HepG2 (cell line): Measurements from ENCODE around the gene SYNE3. TPM values are rescaled to one million over a fixed set of nuclear protein-coding genes. Genes with fewer than 3 reads are reported as not detected.

ENCODE experiments used
- AKAP8 ChIP-seq: sonication (generic); formaldehyde crosslinking; IDR thresholded peaks from 2 replicates; pipeline ENCODE4 v1.5.1; 2020; ENCODE audit warnings: mild to moderate bottlenecking, missing genetic modification reagents
- ATF7 ChIP-seq, 2 experiments: fragments of 450-650 bp in 1 of 2; sonication (generic) in 1 of 2; formaldehyde crosslinking in 1 of 2; IDR thresholded peaks; 2 replicates each; pipeline versions ENCODE4 v1.4.0 to v1.6.1; 2016 to 2020; ENCODE audit warnings: antibody characterized with exemption in 1 of 2, mild to moderate bottlenecking in 1 of 2, missing genetic modification reagents in 1 of 2
- GATAD1 ChIP-seq: IDR thresholded peaks from 2 replicates; pipeline ENCODE4 v1.6.1; 2016; ENCODE audit warnings: missing genetic modification reagents, missing compliant biosample characterization
- HMGXB4 ChIP-seq, 2 experiments: sonication (generic) in 1 of 2; formaldehyde crosslinking in 1 of 2; IDR thresholded peaks; 2 replicates each; pipeline versions ENCODE4 v1.4.0 to v1.6.1; 2018 to 2020; ENCODE audit warnings: missing genetic modification reagents in 2 of 2, borderline replicate concordance in 1 of 2, low read depth in 1 of 2, mild to moderate bottlenecking in 1 of 2, missing biosample characterization in 1 of 2
- MXI1 ChIP-seq: IDR thresholded peaks from 3 replicates; pipeline ENCODE4 v1.6.1; 2012; ENCODE audit warnings: low read depth, low read length, inconsistent platforms, borderline replicate concordance
- SALL1 ChIP-seq: sonication (generic); formaldehyde crosslinking; IDR thresholded peaks from 2 replicates; pipeline ENCODE4 v1.8.0; 2022; ENCODE audit warnings: mild to moderate bottlenecking, missing genetic modification reagents
- SOX13 ChIP-seq, 3 experiments: fragments of 450-650 bp in 1 of 3; sonication (generic) in 1 of 3; formaldehyde crosslinking in 1 of 3; IDR thresholded peaks in 2 of 3; conservative IDR thresholded peaks in 1 of 3; 2 replicates each; pipeline versions ENCODE4 v1.5.0 to v1.6.1; 2016 to 2020; ENCODE audit warnings: antibody characterized with exemption in 1 of 3, mild to moderate bottlenecking in 1 of 3, missing compliant biosample characterization in 1 of 3, missing genetic modification reagents in 1 of 3, moderate library complexity in 1 of 3
- TARDBP ChIP-seq: sonication (generic); formaldehyde crosslinking; IDR thresholded peaks from 2 replicates; pipeline ENCODE4 v1.8.0; 2022; ENCODE audit warnings: mild to moderate bottlenecking, missing genetic modification reagents
- TEAD3 ChIP-seq: optimal IDR thresholded peaks from 2 replicates; pipeline ENCODE3; 2016; ENCODE audit warnings: borderline replicate concordance
- ZBTB7B ChIP-seq: sonication (generic); formaldehyde crosslinking; IDR thresholded peaks from 2 replicates; pipeline ENCODE4 v1.4.0; 2020; ENCODE audit warnings: missing genetic modification reagents
- ZNF441 ChIP-seq: sonication (generic); formaldehyde crosslinking; IDR thresholded peaks from 2 replicates; pipeline ENCODE4 v1.7.0; 2021; ENCODE audit warnings: missing genetic modification reagents, borderline replicate concordance
- ZNF530 ChIP-seq: sonication (generic); formaldehyde crosslinking; IDR thresholded peaks from 2 replicates; pipeline ENCODE4 v1.5.0; 2020; ENCODE audit warnings: low read depth, mild to moderate bottlenecking, missing genetic modification reagents
- ZNF687 ChIP-seq: sonication (generic); formaldehyde crosslinking; IDR thresholded peaks from 2 replicates; pipeline ENCODE4 v1.5.1; 2020; ENCODE audit warnings: mild to moderate bottlenecking, missing genetic modification reagents, moderate library complexity
- ZNF772 ChIP-seq: sonication (generic); formaldehyde crosslinking; IDR thresholded peaks from 2 replicates; pipeline ENCODE4 v1.5.0; 2020; ENCODE audit warnings: mild to moderate bottlenecking, missing genetic modification reagents
- polyA plus RNA-seq, 8 experiments: library from polyadenylated mRNA; depleted of rRNA in 3 of 8; stranded (reverse) in 7 of 8; unstranded in 1 of 8; fragments of >200 nt; fragmentation: Illumina TruSeq in 4 of 8; extraction: Trizol in 4 of 8; gene quantifications; 2 replicates each; pipeline versions ENCODE4 v1.2.1 to v1.2.3, GENCODE V29; 2011 to 2016; ENCODE audit warnings: low read depth in 4 of 8, missing spikeins in 1 of 8, mixed read lengths in 1 of 8; ENCODE audit not compliant: insufficient read depth in 1 of 8
- total RNA-seq, 5 experiments: library from RNA; depleted of rRNA; stranded (reverse); fragments of >200 nt; fragmentation: Illumina TruSeq; extraction: Trizol; gene quantifications; 2 replicates each; pipeline ENCODE4 v1.2.3, GENCODE V29; 2016; ENCODE audit warnings: low read depth in 1 of 5
- TF ChIP-seq, protein P1 (sequence below): sonication (generic); formaldehyde crosslinking; IDR thresholded peaks from 2 replicates; pipeline ENCODE4 v1.5.0; 2020; ENCODE audit warnings: mild to moderate bottlenecking, missing genetic modification reagents, moderate library complexity
- TF ChIP-seq, protein P2 (sequence below): sonication (generic); formaldehyde crosslinking; IDR thresholded peaks from 2 replicates; pipeline ENCODE4 v1.5.0; 2020; ENCODE audit warnings: missing genetic modification reagents

The SYNE3 gene
- total and polyA plus RNA-seq, 2 of the 13 experiments (the other 11 are each of a cell fraction or from before 2014, with no cell fraction given), result 7.8 to 8.0 TPM

DNA sequence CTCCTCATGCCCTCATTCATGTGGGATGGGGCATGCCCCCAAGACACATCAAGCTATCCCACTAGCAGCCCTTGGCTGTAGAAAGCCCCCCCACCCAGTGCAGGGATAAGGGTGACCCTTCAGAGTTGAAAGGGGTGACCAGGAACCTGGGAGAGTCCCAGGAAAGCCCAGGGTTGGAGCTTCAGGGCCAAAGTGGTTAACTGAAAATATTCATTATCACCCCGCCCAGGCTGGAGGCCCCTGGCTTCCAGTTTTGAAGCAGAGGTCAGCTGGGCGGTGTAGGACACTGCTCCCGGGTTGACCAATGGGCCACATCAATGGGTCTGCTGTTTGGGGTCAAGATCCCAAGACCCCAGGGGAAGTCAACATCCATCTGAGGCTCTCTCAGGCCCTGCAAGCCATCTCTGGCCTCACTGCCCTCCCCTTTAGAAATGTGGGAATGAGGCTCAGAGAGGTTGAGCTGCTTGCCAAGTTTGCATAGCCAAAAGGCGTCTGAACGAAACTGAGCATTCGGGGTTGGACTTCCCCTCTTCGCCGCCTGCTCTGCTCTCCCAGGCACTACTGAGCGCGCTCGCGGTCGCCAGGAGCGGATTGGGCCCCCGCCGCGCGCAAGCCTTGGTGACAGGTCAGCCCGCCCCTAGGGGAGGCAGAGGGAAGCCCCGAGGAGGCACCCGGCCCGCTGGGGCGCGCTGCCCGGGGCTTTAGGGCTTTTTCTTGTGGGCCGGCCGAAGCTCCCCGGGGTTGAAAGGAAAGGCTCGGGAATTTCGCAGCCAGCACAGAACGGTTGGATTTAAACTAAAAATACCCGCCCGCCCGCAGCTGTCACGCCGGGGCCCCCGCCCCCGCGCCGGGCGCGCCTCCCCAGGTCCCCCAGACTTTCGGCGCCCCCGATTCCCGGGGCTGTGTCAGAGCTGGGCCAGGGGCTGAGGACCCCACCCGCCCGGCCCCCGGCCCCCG lies 576 bp downstream of the SYNE3 start (continued):
- TF ChIP-seq, protein P1, sequence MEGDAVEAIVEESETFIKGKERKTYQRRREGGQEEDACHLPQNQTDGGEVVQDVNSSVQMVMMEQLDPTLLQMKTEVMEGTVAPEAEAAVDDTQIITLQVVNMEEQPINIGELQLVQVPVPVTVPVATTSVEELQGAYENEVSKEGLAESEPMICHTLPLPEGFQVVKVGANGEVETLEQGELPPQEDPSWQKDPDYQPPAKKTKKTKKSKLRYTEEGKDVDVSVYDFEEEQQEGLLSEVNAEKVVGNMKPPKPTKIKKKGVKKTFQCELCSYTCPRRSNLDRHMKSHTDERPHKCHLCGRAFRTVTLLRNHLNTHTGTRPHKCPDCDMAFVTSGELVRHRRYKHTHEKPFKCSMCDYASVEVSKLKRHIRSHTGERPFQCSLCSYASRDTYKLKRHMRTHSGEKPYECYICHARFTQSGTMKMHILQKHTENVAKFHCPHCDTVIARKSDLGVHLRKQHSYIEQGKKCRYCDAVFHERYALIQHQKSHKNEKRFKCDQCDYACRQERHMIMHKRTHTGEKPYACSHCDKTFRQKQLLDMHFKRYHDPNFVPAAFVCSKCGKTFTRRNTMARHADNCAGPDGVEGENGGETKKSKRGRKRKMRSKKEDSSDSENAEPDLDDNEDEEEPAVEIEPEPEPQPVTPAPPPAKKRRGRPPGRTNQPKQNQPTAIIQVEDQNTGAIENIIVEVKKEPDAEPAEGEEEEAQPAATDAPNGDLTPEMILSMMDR (CRISPR knock-in tag), result peak; percentile 51
- peak; percentile 53; the same call in 1 of the 3 replicates for TF ChIP-seq MXI1
- peak; percentile 43 for TF ChIP-seq ZNF687 (CRISPR knock-in tag)
- peak; percentile 26; the same call in 1 of the 2 replicates for TF ChIP-seq SALL1
- TF ChIP-seq TEAD3, result peak; percentile 11
- TF ChIP-seq ATF7 (IDR thresholded peaks at IDR 0.05), result no peak
- no peak for TF ChIP-seq ATF7 (CRISPR knock-in tag; IDR thresholded peaks at IDR 0.05)
- TF ChIP-seq, protein P2, sequence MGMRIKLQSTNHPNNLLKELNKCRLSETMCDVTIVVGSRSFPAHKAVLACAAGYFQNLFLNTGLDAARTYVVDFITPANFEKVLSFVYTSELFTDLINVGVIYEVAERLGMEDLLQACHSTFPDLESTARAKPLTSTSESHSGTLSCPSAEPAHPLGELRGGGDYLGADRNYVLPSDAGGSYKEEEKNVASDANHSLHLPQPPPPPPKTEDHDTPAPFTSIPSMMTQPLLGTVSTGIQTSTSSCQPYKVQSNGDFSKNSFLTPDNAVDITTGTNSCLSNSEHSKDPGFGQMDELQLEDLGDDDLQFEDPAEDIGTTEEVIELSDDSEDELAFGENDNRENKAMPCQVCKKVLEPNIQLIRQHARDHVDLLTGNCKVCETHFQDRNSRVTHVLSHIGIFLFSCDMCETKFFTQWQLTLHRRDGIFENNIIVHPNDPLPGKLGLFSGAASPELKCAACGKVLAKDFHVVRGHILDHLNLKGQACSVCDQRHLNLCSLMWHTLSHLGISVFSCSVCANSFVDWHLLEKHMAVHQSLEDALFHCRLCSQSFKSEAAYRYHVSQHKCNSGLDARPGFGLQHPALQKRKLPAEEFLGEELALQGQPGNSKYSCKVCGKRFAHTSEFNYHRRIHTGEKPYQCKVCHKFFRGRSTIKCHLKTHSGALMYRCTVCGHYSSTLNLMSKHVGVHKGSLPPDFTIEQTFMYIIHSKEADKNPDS (CRISPR knock-in tag), result 0 out of 2 replicates have a peak, but pooled peaks have one; percentile 53
- no peak for TF ChIP-seq SOX13 (IDR thresholded peaks at IDR 0.05)
- no peak; a peak in 1 of 4 replicates for TF ChIP-seq SOX13 (CRISPR knock-in tag; conservative IDR thresholded peaks at IDR 0.05 in 1 of 2, IDR thresholded peaks at IDR 0.05 in 1 of 2)
- no peak for TF ChIP-seq GATAD1 (CRISPR knock-in tag)
- no peak for TF ChIP-seq AKAP8 (CRISPR knock-in tag)
- TF ChIP-seq TARDBP (CRISPR knock-in tag), result 0 out of 2 replicates have a peak, but pooled peaks have one; percentile 30
- no peak for TF ChIP-seq ZNF772 (CRISPR knock-in tag)
- TF ChIP-seq HMGXB4 (CRISPR knock-in tag; IDR thresholded peaks at IDR 0.05; ENCODE audit: borderline replicate concordance in 1 of 2, low read depth in 1 of 2), result peak; percentile 58 to 68; a peak in 2 of 4 replicates
- 0 out of 2 replicates have a peak, but pooled peaks have one; percentile 57 for TF ChIP-seq ZBTB7B
- TF ChIP-seq ZNF530 (CRISPR knock-in tag), result no peak
- peak; percentile 43; the same call in 1 of the 2 replicates for TF ChIP-seq ZNF441 (CRISPR knock-in tag)
